Right renal pelvis (tissue), 4 donors: ENCODE measurements around the gene MOB3C. TPM values are rescaled to one million over a fixed set of nuclear protein-coding genes. Genes with fewer than 3 reads are reported as not detected.

Source experiments
- DNase-seq, 4 donors: peaks; one replicate each; pipeline ENCODE4 v3.0.0-alpha.2; 2013; ENCODE audit warnings: low read depth in 4 of 4, low spot score in 3 of 4, missing footprints in 1 of 4
- polyA plus RNA-seq, 4 donors: library from polyadenylated mRNA; unstranded; fragments of 120-200 nt; gene quantifications; one replicate each; pipeline ENCODE4 v1.2.1, GENCODE V29; 2013; ENCODE audit not compliant: insufficient read length in 4 of 4

Gene MOB3C
- polyA plus RNA-seq, 4 donors, result 11.6 to 13.7 (median 12.1) TPM

DNA sequence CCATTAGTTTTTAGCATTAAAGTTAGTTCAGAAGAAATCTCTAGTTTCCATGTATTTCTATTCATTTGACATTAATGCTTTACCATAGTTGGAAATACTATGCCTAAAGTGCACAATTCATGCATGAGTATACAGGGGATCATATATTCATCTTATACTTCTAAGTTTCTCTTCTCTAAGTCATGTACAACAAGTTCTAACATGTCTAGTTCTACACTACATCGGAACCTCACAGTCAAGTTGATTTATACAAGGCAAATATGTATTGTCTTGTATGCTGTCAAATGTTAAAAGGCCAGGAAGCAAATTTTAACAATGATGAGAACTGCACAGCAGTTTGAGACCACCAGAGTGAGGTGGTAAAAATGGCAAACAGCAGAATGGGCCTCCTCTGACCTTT lies 22.9 kb upstream of the MOB3C start:
- DNase-seq, result no peak

GRCh38 chr1:46638921-46639320 lies 22.3 kb upstream of the MOB3C start:
- DNase-seq, result no peak

- no peak for DNase-seq
Measured at GRCh38 chr1:46637444-46638083, 21.0 kb upstream of the MOB3C start.

- DNase-seq, result no peak
Measured at GRCh38 chr1:46635205-46635604, 18.6 kb upstream of the MOB3C start.

DNA sequence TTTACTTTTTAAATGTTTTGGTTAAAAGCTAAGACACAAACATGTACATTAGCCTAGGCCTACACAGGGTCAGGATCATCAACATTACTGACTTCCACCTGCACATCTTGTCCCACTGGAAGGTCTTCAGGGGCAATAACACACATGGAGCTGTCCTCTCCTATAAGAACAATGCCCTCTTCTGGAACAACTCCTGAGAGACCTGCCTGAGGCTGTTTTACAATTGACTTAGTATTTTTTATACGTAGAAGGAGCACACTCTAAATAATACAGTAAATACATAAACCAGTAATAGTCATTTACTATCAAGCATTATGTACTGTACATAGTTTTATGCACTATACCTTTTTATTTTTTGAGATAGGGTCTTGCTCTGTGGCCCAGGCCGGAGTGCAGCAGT lies 14.1 kb upstream of the MOB3C start:
- DNase-seq, result no peak

DNA sequence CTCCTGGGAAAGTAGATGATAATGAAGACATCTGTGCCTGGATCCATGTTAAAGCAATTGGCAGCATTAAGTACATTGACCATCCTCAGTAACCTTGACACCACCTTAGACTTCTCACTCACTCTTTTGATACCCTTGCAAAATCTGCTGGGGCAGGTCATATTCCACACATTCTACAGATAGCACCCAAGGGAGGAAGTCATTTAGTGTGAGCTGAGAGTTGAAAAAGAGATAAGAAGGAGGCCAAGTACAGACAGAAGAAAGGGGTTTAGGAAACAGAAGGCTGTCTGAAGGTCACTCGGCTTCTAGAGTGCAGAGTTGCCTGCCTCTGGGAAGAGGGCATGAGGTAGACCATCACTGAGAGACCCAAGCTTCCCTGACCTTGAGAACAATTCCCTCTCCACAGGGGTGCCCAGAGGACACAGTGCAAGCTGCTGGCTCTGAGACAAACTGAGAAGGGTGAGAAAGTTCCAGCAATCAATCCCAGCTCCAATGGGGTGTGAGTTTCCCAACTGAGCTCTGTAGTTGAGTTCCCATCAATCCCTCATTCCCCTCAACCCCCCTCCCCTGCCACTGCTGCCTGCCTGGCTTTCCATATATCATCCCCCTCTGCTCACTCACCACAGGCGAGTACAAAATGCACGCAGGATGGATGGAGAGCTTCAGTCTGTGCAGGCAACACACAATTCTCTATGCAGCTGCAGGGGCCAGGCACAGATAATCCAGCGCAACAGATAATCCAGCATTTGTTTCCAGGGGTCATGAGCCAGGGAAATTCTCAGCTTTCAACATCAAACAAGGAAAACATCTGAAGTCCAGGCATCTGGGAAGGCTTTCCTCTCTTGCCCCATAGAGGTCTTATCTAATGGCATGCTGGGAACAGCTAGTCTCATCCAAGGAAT lies 7.4 kb upstream of the MOB3C start:
- DNase-seq, result no peak

GRCh38 chr1:46622344-46622743 lies 5.7 kb upstream of the MOB3C start:
- DNase-seq, result no peak

- DNase-seq, result no peak
Measured at GRCh38 chr1:46621930-46622329, 5.3 kb upstream of the MOB3C start.

DNA sequence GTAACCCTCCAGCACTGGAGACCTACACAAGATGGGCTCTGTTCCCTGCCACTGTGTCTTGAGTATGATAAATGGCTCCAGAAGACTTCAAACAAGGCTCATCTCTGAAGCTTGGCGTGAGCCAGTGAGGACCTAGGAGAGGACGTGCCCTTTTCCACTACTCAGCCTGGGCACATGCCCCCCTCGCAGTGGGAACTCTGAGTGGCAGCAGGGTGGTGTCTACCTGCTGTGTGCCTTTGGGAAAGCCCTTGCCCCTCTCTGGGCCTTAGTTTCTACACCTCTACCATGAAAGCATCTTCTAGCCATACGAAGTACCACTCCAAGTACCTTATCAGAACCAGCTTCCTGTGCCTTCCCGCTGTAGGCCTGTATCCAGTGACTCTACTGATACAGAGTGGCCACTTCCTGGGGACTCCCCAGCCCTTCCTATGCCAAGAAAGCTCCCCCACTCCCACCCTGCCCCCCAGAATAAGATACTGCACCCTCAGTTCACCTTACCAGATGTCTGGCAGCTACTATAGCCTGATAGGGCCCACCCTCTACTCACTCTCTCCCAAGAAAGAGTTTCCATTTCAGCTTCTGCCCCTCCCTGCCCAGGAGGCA lies 3.1 kb upstream of the MOB3C start:
- DNase-seq, result no peak

- no peak for DNase-seq
Measured at GRCh38 chr1:46618754-46619415, 2.3 kb upstream of the MOB3C start.

GRCh38 chr1:46617833-46618232 lies 1.2 kb upstream of the MOB3C start:
- no peak for DNase-seq

DNA sequence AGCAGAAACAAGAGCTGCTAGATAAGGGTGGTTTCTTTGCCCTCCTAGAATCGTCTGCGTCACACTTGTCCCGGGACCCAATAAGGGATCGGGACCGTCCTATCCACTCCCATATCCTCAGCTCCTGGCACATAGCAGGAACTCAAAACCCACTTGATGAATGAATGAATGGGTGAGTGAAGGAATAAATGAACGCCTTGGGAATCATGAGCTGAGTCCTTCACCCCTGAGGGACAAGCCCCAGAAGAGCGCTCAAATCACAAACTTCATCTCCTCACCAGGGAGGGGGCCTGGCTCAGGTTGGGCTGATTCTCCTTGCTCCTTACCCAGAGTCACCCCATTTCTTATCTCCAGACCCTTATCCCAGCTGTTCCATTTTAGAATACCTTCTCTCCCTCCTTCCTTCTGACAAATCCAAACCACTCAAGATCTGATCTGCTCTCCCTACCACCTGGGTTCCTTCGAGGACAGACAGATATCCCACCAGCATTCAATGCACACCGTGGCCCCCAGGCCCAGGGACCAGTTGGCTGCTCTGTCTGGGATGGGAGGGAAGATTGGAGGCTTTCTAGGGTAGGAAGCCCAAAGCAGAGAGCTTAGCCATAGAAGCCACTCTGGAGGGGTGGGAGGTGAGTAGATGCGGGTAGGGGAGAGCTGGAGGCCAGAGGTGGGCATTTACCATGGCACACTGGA lies 643 bp upstream of the MOB3C start:
- no peak for DNase-seq

DNA sequence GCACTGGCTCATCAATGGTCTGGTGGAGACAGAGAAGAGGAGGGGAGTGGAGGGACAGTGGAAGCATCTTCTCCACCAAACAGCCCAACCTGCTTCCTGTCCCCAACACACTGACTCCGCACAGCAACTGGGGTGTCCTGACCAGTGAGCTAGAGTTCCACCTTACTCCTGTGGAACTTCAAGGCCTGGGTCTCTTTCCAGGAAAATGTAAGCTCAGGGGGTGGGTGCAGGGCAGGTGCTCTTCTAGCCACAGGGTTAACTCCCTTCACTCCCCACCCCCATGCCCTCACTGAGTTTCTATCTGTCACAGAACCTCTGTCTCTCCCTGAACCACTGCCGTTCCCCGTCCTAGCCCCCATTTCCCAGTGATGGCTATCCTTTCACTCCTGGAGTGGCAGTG lies 876 bp downstream of the MOB3C start:
- DNase-seq, result no peak

DNA sequence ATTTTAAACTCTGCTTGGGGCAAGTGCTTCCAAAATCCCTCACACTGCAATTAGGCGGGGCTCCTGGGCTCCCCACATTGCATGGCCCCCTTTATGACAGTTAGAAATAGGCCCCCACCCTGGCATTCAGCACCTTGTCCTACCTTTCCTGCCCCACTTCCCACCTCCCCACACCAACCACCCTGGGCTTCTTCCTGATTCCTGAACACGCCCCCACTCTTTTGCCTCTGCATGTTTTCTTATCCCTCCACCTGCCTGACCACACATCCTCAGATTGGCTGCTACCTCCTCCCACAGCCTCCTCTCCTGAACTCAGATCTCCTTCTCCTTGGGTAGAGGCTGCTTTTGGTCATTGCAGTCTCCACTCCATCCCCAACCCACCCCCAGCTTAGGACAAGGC lies 1.5 kb downstream of the MOB3C start:
- DNase-seq, result no peak

DNA sequence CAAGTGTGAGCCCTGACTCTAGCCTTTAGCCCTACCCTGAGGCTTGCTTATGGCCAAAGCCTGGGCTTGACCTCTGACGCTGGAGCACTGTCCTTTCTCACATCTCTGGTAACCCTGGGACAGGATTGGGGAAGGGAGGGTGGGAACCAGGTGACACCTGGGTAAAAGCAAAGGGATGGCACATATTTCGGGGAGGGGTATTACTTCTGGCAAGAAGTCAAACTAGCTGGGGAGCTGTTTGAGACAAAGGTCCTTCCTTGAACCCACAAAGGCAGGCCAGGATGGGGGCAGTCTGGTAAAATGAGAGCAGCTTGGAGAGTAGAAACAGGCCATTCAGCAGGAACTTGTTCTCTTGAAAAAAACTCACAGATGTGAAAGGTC lies 2.0 kb downstream of the MOB3C start:
- no peak for DNase-seq

DNA sequence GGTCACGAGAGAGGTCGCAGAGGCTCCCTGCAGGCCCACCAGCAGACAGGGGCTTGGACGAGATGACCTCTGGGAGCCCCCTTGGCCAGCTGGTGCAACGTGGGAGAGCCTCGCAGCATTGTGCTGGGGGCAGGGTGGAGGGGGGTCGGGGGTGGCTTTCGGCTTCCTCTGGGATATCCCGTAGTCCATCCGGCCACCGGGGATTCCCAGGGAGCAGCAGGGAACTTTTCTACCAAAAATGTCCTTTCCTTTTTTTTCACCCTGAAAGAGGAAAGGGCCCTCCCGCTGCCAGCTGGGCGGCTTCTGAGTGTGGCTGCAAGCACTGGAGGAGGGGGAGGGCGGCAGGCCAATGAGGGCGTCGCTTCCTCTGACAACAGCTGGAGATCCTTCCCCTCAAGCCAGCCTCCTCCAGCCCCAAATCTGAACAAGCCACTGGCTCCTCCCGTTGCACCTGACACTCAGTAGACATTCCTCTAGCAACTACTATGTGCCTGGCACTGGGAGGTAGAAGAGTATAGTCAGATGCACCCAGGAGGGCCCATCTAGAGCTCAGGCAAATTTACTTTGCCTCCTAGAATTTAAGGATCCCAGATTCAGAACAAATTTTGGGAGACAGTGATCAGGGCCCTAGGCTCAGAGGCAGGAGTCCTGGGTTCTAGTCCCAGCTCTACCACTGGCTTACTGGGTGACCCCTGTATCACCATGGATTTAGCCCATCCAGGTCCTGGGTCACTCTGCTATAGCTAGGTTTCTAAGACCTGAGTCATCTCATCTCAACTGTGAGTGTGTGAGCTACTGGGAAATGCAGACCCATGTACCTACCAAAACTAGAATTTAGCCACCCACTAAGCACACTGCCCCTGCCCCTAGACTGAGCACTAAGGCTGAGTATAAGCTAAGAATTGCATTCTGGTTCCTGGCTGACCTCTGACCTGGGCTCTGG lies 2.7 kb downstream of the MOB3C start:
- peak in 3 of 4 donors; percentile 35 to 50 (median 50) for DNase-seq

DNA sequence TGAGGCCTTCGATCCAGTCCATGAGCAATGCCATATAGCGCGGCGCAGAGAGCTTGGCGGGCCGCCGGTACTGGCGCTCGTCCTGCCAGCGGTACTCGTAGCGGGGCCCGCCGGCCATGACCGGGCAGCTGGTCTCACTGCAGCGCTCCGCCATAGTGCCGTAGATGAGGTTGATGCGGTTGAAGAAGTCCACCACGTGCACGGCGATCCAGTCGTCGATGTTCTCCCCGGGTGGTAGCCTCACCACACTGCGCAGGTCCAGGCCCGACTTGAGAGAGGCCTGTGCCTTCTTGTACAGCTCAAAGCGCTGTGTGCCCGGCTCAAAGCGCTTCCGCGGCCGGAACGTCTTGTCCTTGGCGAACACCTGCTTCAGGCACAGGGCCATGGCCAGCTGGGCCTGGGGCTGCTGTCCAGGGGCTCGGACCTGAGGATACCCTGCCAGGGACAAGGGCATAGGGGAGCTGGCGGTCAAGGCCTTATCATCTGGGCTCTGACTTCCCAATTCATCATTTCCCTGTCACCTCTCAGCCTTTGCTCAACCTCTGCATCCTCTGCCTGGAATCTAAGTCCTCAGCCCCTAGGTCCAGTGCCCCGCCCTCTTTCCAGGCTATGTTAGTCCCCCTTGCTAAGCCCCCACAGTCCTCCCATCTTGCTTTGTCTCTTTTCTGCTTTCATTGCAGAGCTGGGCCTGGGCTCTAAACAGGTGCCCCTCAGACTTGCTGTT lies 3.5 kb downstream of the MOB3C start:
- DNase-seq, result no peak

DNA sequence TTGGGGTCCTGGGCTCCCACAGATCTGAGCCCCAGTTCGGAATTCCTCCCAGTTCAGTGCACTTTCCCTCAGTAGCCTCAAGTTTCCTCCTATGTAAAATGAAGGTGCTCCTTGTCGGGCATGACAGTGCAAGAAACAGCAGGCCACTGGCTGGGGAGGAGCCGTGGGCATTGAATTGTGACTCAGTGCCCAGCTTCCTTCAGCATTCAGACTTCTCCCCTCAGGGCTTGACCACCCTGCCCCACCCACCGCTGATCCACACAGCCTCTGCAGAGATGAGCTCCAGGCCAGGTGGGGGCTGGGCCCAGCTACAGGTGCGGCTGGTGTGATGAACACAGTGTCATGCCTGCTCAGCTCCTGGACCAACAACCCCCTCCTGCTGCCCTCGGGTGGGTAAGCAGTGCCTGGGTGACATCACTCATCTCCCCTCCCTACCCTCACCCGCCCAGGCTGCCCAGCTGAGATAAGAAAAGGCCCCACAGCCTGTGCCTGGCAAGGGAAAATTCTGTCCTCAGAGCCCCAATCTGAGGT lies 4.9 kb downstream of the MOB3C start:
- DNase-seq, result no peak
